SJSA1 (cell line): ENCODE measurements around the gene MYCN. TPM values are rescaled to one million over a fixed set of nuclear protein-coding genes. Genes with fewer than 3 reads are reported as not detected.
"Not testable (repeated sequence)": the region's sequence is repeated elsewhere in the genome, so short reads cannot be mapped to it uniquely, and the experiment has no call there.

Experiments
- DNase-seq, 2 experiments: peaks; one replicate each; pipeline ENCODE4 v3.0.0-alpha.2; 2015 to 2020; ENCODE audit warnings: low spot score in 2 of 2, low read depth in 1 of 2
- H3K27ac ChIP-seq: fragments of 250-450 bp; sonication (Bioruptor Pico); 2 replicates; pipeline ENCODE4 v1.5.1; 2020; ENCODE audit warnings: mild to moderate bottlenecking, moderate library complexity
- H3K27me3 ChIP-seq: fragments of 250-450 bp; sonication (Bioruptor Pico); replicated peaks from 2 replicates; pipeline ENCODE4 v1.5.1; 2020; ENCODE audit warnings: mild to moderate bottlenecking, moderate library complexity
- H3K36me3 ChIP-seq: fragments of 250-450 bp; sonication (Bioruptor Pico); 2 replicates; pipeline ENCODE4 v1.5.1; 2020; ENCODE audit warnings: mild to moderate bottlenecking
- H3K4me1 ChIP-seq: fragments of 250-450 bp; sonication (Bioruptor Pico); replicated peaks from 2 replicates; pipeline ENCODE4 v1.6.1; 2021; ENCODE audit warnings: mild to moderate bottlenecking
- H3K4me3 ChIP-seq: fragments of 250-450 bp; sonication (Bioruptor Pico); 2 replicates; pipeline ENCODE4 v1.5.1; 2020; ENCODE audit warnings: mild to moderate bottlenecking
- H3K9me3 ChIP-seq: fragments of 250-450 bp; sonication (Bioruptor Pico); replicated peaks from 2 replicates; pipeline ENCODE4 v1.5.1; 2020; ENCODE audit warnings: mild to moderate bottlenecking
- total RNA-seq: library from RNA; depleted of rRNA; stranded (reverse); fragments of >200 nt; shearing (Covaris generic); gene quantifications from 2 replicates; pipeline ENCODE4 v1.2.3, GENCODE V29; 2014

MYCN gene
- total RNA-seq, 1 experiment from 2014 or later, result 3.7 TPM

GRCh38 chr2:15959331-15960153 is 19.2 kb downstream of the MYCN start:
- Histone ChIP-seq H3K9me3 (no peaks in the 10 kb centered on the region), H3K27me3 (no peaks in the 10 kb centered on the region), H3K4me1 (no peaks in the 10 kb centered on the region), H3K36me3 (no peaks in the 10 kb centered on the region), H3K27ac (no peak overlapping the region), H3K4me3 (no peak overlapping the region)
- no peak for DNase-seq

GRCh38 chr2:15960154-15960520 is 19.8 kb downstream of the MYCN start:
- not testable (repeated sequence) for DNase-seq, H3K4me3 ChIP-seq, H3K4me1 ChIP-seq, H3K9me3 ChIP-seq, H3K36me3 ChIP-seq, H3K27me3 ChIP-seq, H3K27ac ChIP-seq

GRCh38 chr2:15963109-15963976 is 23.0 kb downstream of the MYCN start:
- not testable (repeated sequence) for H3K27ac ChIP-seq, H3K27me3 ChIP-seq, H3K4me1 ChIP-seq, DNase-seq, H3K9me3 ChIP-seq, H3K4me3 ChIP-seq, H3K36me3 ChIP-seq

GRCh38 chr2:15963977-15964670 is 23.8 kb downstream of the MYCN start:
- H3K4me1 ChIP-seq, result no peaks in the 10 kb centered on the region
- H3K27me3 ChIP-seq, result no peaks in the 10 kb centered on the region
- no peak for DNase-seq
- no peaks in the 10 kb centered on the region for H3K36me3 ChIP-seq
- no peak overlapping the region for H3K27ac ChIP-seq
- no peak overlapping the region for H3K4me3 ChIP-seq
- no peaks in the 10 kb centered on the region for H3K9me3 ChIP-seq

- Histone ChIP-seq H3K9me3 (no peaks in the 10 kb centered on the region), H3K36me3 (no peaks in the 10 kb centered on the region), H3K27ac (no peak overlapping the region), H3K27me3 (no peaks in the 10 kb centered on the region), H3K4me1 (no peaks in the 10 kb centered on the region), H3K4me3 (no peak overlapping the region)
- DNase-seq, result no peak
These were observed 24.7 kb downstream of the MYCN start for GRCh38 chr2:15964936-15965563.

- Histone ChIP-seq H3K4me3 (no peak overlapping the region), H3K4me1 (no peaks in the 10 kb centered on the region), H3K9me3 (no peaks in the 10 kb centered on the region), H3K27me3 (no peaks in the 10 kb centered on the region), H3K36me3 (no peaks in the 10 kb centered on the region), H3K27ac (no peak overlapping the region)
- DNase-seq, result no peak
These were observed 25.2 kb downstream of the MYCN start for GRCh38 chr2:15965564-15966019.

- no peak overlapping the region for H3K4me3 ChIP-seq
- H3K36me3 ChIP-seq, result no peaks in the 10 kb centered on the region
- DNase-seq, result no peak
- H3K9me3 ChIP-seq, result no peaks in the 10 kb centered on the region
- H3K4me1 ChIP-seq, result no peaks in the 10 kb centered on the region
- H3K27ac ChIP-seq, result no peak overlapping the region
- H3K27me3 ChIP-seq, result no peaks in the 10 kb centered on the region
These were observed 27.3 kb downstream of the MYCN start for GRCh38 chr2:15967415-15968279.

GRCh38 chr2:15968280-15969178 is 28.2 kb downstream of the MYCN start:
- Histone ChIP-seq H3K4me3 (no peak overlapping the region), H3K27ac (no peak overlapping the region), H3K9me3 (no peaks in the 10 kb centered on the region), H3K36me3 (no peaks in the 10 kb centered on the region), H3K4me1 (no peaks in the 10 kb centered on the region), H3K27me3 (no peaks in the 10 kb centered on the region)
- DNase-seq, result no peak

- Histone ChIP-seq H3K27ac (no peak overlapping the region), H3K4me1 (no peaks in the 10 kb centered on the region), H3K27me3 (no peaks in the 10 kb centered on the region), H3K36me3 (no peaks in the 10 kb centered on the region), H3K4me3 (no peak overlapping the region), H3K9me3 (no peaks in the 10 kb centered on the region)
- DNase-seq, result no peak
These were observed 28.9 kb downstream of the MYCN start for GRCh38 chr2:15969214-15969613.

- Histone ChIP-seq H3K27me3 (no peaks in the 10 kb centered on the region), H3K27ac (no peak overlapping the region), H3K4me3 (no peak overlapping the region), H3K4me1 (no peaks in the 10 kb centered on the region), H3K9me3 (no peaks in the 10 kb centered on the region), H3K36me3 (no peaks in the 10 kb centered on the region)
- DNase-seq, result no peak
These were observed 30.4 kb downstream of the MYCN start for GRCh38 chr2:15970701-15971100.

GRCh38 chr2:15971351-15971750 is 31.0 kb downstream of the MYCN start:
- Histone ChIP-seq H3K36me3 (no peaks in the 10 kb centered on the region), H3K9me3 (no peaks in the 10 kb centered on the region), H3K4me1 (no peaks in the 10 kb centered on the region), H3K27me3 (no peaks in the 10 kb centered on the region), H3K27ac (no peak overlapping the region), H3K4me3 (no peak overlapping the region)
- DNase-seq, result no peak
